SK-N-MC (cell line): Measurements from ENCODE around the gene SERP2.

ENCODE experiments used
- DNase-seq: peaks from one replicate; pipeline ENCODE4 v3.0.0-alpha.2; 2011; ENCODE audit warnings: low read depth, low spot score
- H3K27ac ChIP-seq: fragments of 200-600 bp; sonication (generic); 2 replicates; pipeline ENCODE4 v1.5.1; 2016; ENCODE audit warnings: mixed run types
- H3K36me3 ChIP-seq: fragments of 200-600 bp; sonication (generic); 2 replicates; pipeline ENCODE4 v1.6.1; 2017; ENCODE audit warnings: antibody characterized with exemption, low read length, mixed read lengths; ENCODE audit not compliant: insufficient read depth
- H3K4me3 ChIP-seq: fragments of 200-600 bp; sonication (generic); 2 replicates; pipeline ENCODE4 v1.5.1; 2016
- H3K9ac ChIP-seq: fragments of 200-600 bp; sonication (generic); 2 replicates; pipeline ENCODE4 v1.8.0; 2017; ENCODE audit warnings: mixed run types, mixed read lengths; ENCODE audit not compliant: insufficient read length
- H3K9me3 ChIP-seq: fragments of 200-600 bp; sonication (generic); 2 replicates; pipeline ENCODE4 v1.6.1; 2017; ENCODE audit warnings: low read depth, mild to moderate bottlenecking, antibody characterized with exemption, low read length, moderate library complexity, mixed read lengths
- EZH2 ChIP-seq: fragments of 200-600 bp; sonication (generic); IDR thresholded peaks from one replicate; pipeline ENCODE4 v1.6.1; 2017; ENCODE audit warnings: antibody characterized with exemption
- FOXP2 ChIP-seq: optimal IDR thresholded peaks from 2 replicates; pipeline ENCODE3; 2011; ENCODE audit warnings: mild to moderate bottlenecking, moderate library complexity; ENCODE audit not compliant: insufficient read depth; ENCODE audit errors: extremely low read length, control extremely low read depth
- POLR2AphosphoS5 ChIP-seq: IDR thresholded peaks from 2 replicates; pipeline ENCODE4 v1.6.1; 2012; ENCODE audit warnings: mild to moderate bottlenecking, low read depth, low read length, borderline replicate concordance

Gene SERP2

GRCh38 chr13:44409595-44409994, 36.0 kb downstream of the SERP2 start:
- Histone ChIP-seq H3K27ac (no peak overlapping the region), H3K9ac (no peak overlapping the region), H3K9me3 (no peaks in the 10 kb centered on the region), H3K36me3 (no peaks in the 10 kb centered on the region), H3K4me3 (no peak overlapping the region)
- peak; percentile 22 for DNase-seq
- no peak for TF ChIP-seq POLR2AphosphoS5
- TF ChIP-seq FOXP2: no peak
- TF ChIP-seq EZH2: no peak

- H3K9me3 ChIP-seq: no peaks in the 10 kb centered on the region
- H3K9ac ChIP-seq: no peak overlapping the region
- H3K36me3 ChIP-seq: no peaks in the 10 kb centered on the region
- no peak overlapping the region for H3K27ac ChIP-seq
- TF ChIP-seq POLR2AphosphoS5 (no peak), EZH2 (no peak), FOXP2 (no peak)
- DNase-seq: no peak
- H3K4me3 ChIP-seq: no peak overlapping the region
These were observed 36.8 kb downstream of the SERP2 start for GRCh38 chr13:44410328-44410859.

- Histone ChIP-seq H3K9ac (no peak overlapping the region), H3K36me3 (no peaks in the 10 kb centered on the region), H3K9me3 (no peaks in the 10 kb centered on the region), H3K4me3 (no peak overlapping the region), H3K27ac (no peak overlapping the region)
- no peak for DNase-seq
- TF ChIP-seq FOXP2 (no peak), EZH2 (no peak), POLR2AphosphoS5 (no peak)
These were observed 38.2 kb downstream of the SERP2 start for GRCh38 chr13:44411841-44412240.

- no peaks in the 10 kb centered on the region for H3K9me3 ChIP-seq
- TF ChIP-seq EZH2 (no peak), POLR2AphosphoS5 (no peak), FOXP2 (no peak)
- H3K27ac ChIP-seq: no peak overlapping the region
These were observed 38.8 kb downstream of the SERP2 start for GRCh38 chr13:44412346-44412935.

GRCh38 chr13:44413095-44413494, 39.5 kb downstream of the SERP2 start:
- Histone ChIP-seq H3K27ac (no peak overlapping the region), H3K9me3 (no peaks in the 10 kb centered on the region), H3K36me3 (no peaks in the 10 kb centered on the region), H3K4me3 (no peak overlapping the region), H3K9ac (no peak overlapping the region)
- DNase-seq: no peak
- TF ChIP-seq FOXP2 (no peak), POLR2AphosphoS5 (no peak), EZH2 (no peak)

More at GRCh38 chr13:44412346-44412935, 38.8 kb downstream of the SERP2 start:
- no peak for DNase-seq
- Histone ChIP-seq H3K36me3 (no peaks in the 10 kb centered on the region), H3K9ac (no peak overlapping the region), H3K4me3 (no peak overlapping the region)

- Histone ChIP-seq H3K27ac (no peak overlapping the region), H3K9ac (no peak overlapping the region), H3K4me3 (no peak overlapping the region), H3K36me3 (no peaks in the 10 kb centered on the region), H3K9me3 (no peaks in the 10 kb centered on the region)
- no peak for DNase-seq
- TF ChIP-seq FOXP2 (no peak), POLR2AphosphoS5 (no peak), EZH2 (no peak)
These were observed 41.1 kb downstream of the SERP2 start for GRCh38 chr13:44414716-44415115.

DNA sequence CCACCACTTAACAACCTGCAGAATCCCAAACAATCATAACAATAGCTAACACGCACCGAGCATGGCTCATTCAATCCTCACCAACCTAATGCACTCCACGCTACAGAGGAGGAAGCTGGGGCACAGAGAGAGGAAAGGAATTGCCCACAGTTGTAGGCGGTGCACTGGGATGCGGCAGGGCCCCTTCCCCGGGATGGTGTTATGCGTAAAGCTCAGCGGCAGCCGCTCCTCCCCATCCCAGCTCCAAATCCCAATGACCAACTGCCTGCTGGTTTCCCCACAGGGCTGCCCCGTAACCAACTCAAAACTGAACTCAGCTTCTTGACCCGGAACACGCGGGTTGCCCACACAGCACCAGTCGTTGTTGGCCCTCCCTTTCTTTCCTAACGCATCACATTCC, 42.2 kb downstream of the SERP2 start:
- Histone ChIP-seq H3K9me3 (no peaks in the 10 kb centered on the region), H3K36me3 (no peaks in the 10 kb centered on the region), H3K9ac (no peak overlapping the region), H3K27ac (no peak overlapping the region), H3K4me3 (no peak overlapping the region)
- DNase-seq: no peak
- TF ChIP-seq FOXP2 (no peak), POLR2AphosphoS5 (no peak), EZH2 (no peak)

DNA sequence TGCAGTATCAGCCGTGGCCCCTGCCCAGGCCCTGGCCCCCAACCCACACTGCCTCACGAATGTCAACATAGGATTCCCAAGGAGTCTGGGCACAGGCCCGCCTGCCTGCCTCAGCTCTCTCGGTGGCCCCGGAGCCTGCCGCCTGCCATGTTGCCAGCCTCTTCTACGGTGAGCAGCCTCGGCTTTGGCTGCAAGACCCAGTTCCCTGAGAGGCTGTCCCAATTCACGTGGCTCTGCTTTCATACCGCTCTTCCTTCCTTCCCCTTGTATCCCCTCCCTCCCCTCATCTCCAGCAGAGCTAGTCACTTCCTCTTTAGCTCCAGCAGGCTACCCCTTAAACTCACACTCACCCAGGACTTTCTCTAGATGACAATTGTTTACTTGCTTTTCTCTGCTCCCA, 42.7 kb downstream of the SERP2 start:
- H3K4me3 ChIP-seq: no peak overlapping the region
- no peaks in the 10 kb centered on the region for H3K36me3 ChIP-seq
- H3K9ac ChIP-seq: no peak overlapping the region
- H3K9me3 ChIP-seq: no peaks in the 10 kb centered on the region
- TF ChIP-seq FOXP2 (no peak), POLR2AphosphoS5 (no peak), EZH2 (no peak)
- DNase-seq: no peak
- no peak overlapping the region for H3K27ac ChIP-seq

- Histone ChIP-seq H3K27ac (no peak overlapping the region), H3K36me3 (no peaks in the 10 kb centered on the region), H3K9me3 (no peaks in the 10 kb centered on the region), H3K4me3 (no peak overlapping the region), H3K9ac (no peak overlapping the region)
- no peak for DNase-seq
- TF ChIP-seq FOXP2 (no peak), POLR2AphosphoS5 (no peak), EZH2 (no peak)
These were observed 43.1 kb downstream of the SERP2 start for GRCh38 chr13:44416744-44417143.
